Measurements from ENCODE around the gene ATG101.

- TF ChIP-seq CTCF (IDR thresholded peaks at IDR 0.05) (no peak), POLR2A (IDR thresholded peaks at IDR 0.05) (no peak)
Measured at GRCh38 chr12:52045794-52046199, 24.0 kb upstream of the ATG101 start.
